Colonic mucosa (tissue), 4 donors: ENCODE measurements around the gene PDK1. TPM values are rescaled to one million over a fixed set of nuclear protein-coding genes. Genes with fewer than 3 reads are reported as not detected.

Experiments
- DNase-seq: peaks from one replicate; pipeline ENCODE4 v3.0.0-alpha.2; 2020
- H3K27ac ChIP-seq: fragments of 200-600 bp; one replicate; pipeline ENCODE4 v1.8.0; 2021
- H3K27me3 ChIP-seq: fragments of 200-600 bp; one replicate; pipeline ENCODE4 v1.8.0; 2021
- H3K36me3 ChIP-seq: fragments of 200-600 bp; one replicate; pipeline ENCODE4 v1.8.0; 2021
- H3K4me1 ChIP-seq: fragments of 200-600 bp; one replicate; pipeline ENCODE4 v1.8.0; 2021; ENCODE audit warnings: mild to moderate bottlenecking
- H3K4me3 ChIP-seq: fragments of 200-600 bp; one replicate; pipeline ENCODE4 v1.8.0; 2021
- H3K9ac ChIP-seq, 2 donors: one replicate each; pipeline ENCODE4 v1.7.0; 2013; ENCODE audit warnings: control low read depth in 2 of 2, low read depth in 2 of 2, low read length in 2 of 2
- H3K9me3 ChIP-seq: fragments of 200-600 bp; one replicate; pipeline ENCODE4 v1.8.0; 2021
- CTCF ChIP-seq: fragments of 200-600 bp; IDR thresholded peaks from one replicate; pipeline ENCODE4 v1.8.0; 2022; ENCODE audit warnings: antibody characterized with exemption, mild to moderate bottlenecking
- intact Hi-C: fragments of 100-400 bp; cut with DNase I; formaldehyde crosslinking; loops from one replicate; pipeline ENCODE4 v1.14.1; 2022
- total RNA-seq, 2 donors: library from RNA; stranded (reverse); fragmentation: NEBNext Ultra II Directional in 1 of 2; extraction: Animal tissue kit (Norgen Biotek cat#: 25700) in 1 of 2; gene quantifications; one replicate each; pipeline ENCODE4 v1.2.1, GENCODE V29; 2021
- donor health status: healthy.
- donor health status: DM: no; HTN: no; CAD: no.
- donor health status: DM: no; HTN: no; CAD: no.

PDK1 gene
- total RNA-seq, 2 donors from 2014 or later = 13.3 to 44.1 TPM

GRCh38 chr2:172630181-172630580 is 74.3 kb downstream of the PDK1 start:
- Histone ChIP-seq H3K9me3 (no peaks in the 10 kb centered on the region), H3K9ac (no peak overlapping the region), H3K36me3 (no peaks in the 10 kb centered on the region), H3K27ac (no peak overlapping the region), H3K4me1 (no peaks in the 10 kb centered on the region), H3K27me3 (no peaks in the 10 kb centered on the region), H3K4me3 (no peak overlapping the region)
- no peak for DNase-seq
- TF ChIP-seq CTCF = no peak
- intact Hi-C loops = no loop called here

GRCh38 chr2:172634477-172634876 is 78.6 kb downstream of the PDK1 start:
- H3K27ac ChIP-seq = no peak overlapping the region
- H3K9ac ChIP-seq = no peak overlapping the region
- no peaks in the 10 kb centered on the region for H3K4me1 ChIP-seq
- intact Hi-C loops = no loop called here
- no peak overlapping the region for H3K4me3 ChIP-seq
- DNase-seq = no peak
- no peaks in the 10 kb centered on the region for H3K36me3 ChIP-seq
- TF ChIP-seq CTCF = no peak
- H3K9me3 ChIP-seq = no peaks in the 10 kb centered on the region
- no peaks in the 10 kb centered on the region for H3K27me3 ChIP-seq

- no peaks in the 10 kb centered on the region for H3K4me1 ChIP-seq
- H3K36me3 ChIP-seq = no peaks in the 10 kb centered on the region
- no peak for DNase-seq
- H3K9me3 ChIP-seq = no peaks in the 10 kb centered on the region
- intact Hi-C loops = no loop called here
- no peak for TF ChIP-seq CTCF
- H3K27me3 ChIP-seq = no peaks in the 10 kb centered on the region
- H3K27ac ChIP-seq = no peak overlapping the region
- no peak overlapping the region for H3K4me3 ChIP-seq
- H3K9ac ChIP-seq = no peak overlapping the region
Measured at GRCh38 chr2:172635548-172635947, 79.7 kb downstream of the PDK1 start.

GRCh38 chr2:172639256-172639655 is 83.4 kb downstream of the PDK1 start:
- Histone ChIP-seq H3K27me3 (no peaks in the 10 kb centered on the region), H3K4me1 (no peaks in the 10 kb centered on the region), H3K36me3 (no peaks in the 10 kb centered on the region), H3K9me3 (no peaks in the 10 kb centered on the region), H3K27ac (no peak overlapping the region), H3K4me3 (no peak overlapping the region), H3K9ac (no peak overlapping the region)
- no peak for TF ChIP-seq CTCF
- intact Hi-C loops = no loop called here
- no peak for DNase-seq

GRCh38 chr2:172639823-172640222 is 83.9 kb downstream of the PDK1 start:
- intact Hi-C loops = no loop called here
- H3K27me3 ChIP-seq = no peaks in the 10 kb centered on the region
- H3K36me3 ChIP-seq = no peaks in the 10 kb centered on the region
- H3K4me1 ChIP-seq = no peaks in the 10 kb centered on the region
- no peak overlapping the region for H3K4me3 ChIP-seq
- no peak overlapping the region for H3K27ac ChIP-seq
- H3K9ac ChIP-seq = no peak overlapping the region
- no peak for TF ChIP-seq CTCF
- no peak for DNase-seq
- no peaks in the 10 kb centered on the region for H3K9me3 ChIP-seq

- H3K9me3 ChIP-seq = no peaks in the 10 kb centered on the region
- no peak overlapping the region for H3K27ac ChIP-seq
- no peak overlapping the region for H3K4me3 ChIP-seq
- H3K9ac ChIP-seq = no peak overlapping the region
- no peaks in the 10 kb centered on the region for H3K36me3 ChIP-seq
- no peak for TF ChIP-seq CTCF
- intact Hi-C loops = no loop called here
- H3K4me1 ChIP-seq = no peaks in the 10 kb centered on the region
- no peak for DNase-seq
- no peaks in the 10 kb centered on the region for H3K27me3 ChIP-seq
Measured at GRCh38 chr2:172640389-172640788, 84.5 kb downstream of the PDK1 start.
